Measurements from ENCODE around the gene P2RX1. TPM values are rescaled to one million over a fixed set of nuclear protein-coding genes. Genes with fewer than 3 reads are reported as not detected.
"Not testable (repeated sequence)": the region's sequence is repeated elsewhere in the genome, so short reads cannot be mapped to it uniquely, and the experiment has no call there.

The P2RX1 gene
- total and polyA plus RNA-seq, 8 donors = 17.7 to 41.8 (median 24.9) TPM

DNA sequence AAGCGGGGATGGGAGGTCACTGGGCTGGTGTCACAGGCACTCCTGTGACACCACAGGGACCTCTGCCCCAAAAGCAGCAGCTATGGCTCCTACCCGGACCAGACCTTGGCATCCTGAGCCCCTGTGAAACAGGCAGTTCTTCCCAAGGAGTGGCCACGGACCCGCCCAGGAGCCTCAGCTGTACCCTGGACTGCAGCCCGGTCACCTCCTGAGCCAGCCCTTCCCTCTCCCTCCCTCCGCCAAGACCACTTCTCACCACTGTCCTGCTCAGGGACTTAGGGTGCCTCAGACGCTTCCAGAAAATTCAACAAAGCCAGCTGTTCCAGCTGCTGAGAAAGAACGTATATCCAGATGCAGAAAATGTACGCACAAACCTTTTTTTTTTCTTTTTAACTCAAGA, 56.3 kb downstream of the P2RX1 start:
- no peaks in the 10 kb centered on the region for H3K4me1 ChIP-seq
- intact Hi-C loops (cut with DNase I) = loop anchor here in 1 of 3 donors (5.0 kb wide), 1 partner anchor 47 kb away; no protein-coding TSS in a partner anchor
- DNase-seq (no peak), ATAC-seq (no peak), FAIRE-seq (no peak)
- H3K36me3 ChIP-seq = no peaks in the 10 kb centered on the region
- no peaks in the 10 kb centered on the region for H3K9me3 ChIP-seq
- H3K4me3 ChIP-seq = no peak overlapping the region
- H3K27ac ChIP-seq = no peak overlapping the region
- 73 to 86% methylated on average over 8 to 9 of the region's 9 CpGs for WGBS, 2 donors
- TF ChIP-seq, protein P1, sequence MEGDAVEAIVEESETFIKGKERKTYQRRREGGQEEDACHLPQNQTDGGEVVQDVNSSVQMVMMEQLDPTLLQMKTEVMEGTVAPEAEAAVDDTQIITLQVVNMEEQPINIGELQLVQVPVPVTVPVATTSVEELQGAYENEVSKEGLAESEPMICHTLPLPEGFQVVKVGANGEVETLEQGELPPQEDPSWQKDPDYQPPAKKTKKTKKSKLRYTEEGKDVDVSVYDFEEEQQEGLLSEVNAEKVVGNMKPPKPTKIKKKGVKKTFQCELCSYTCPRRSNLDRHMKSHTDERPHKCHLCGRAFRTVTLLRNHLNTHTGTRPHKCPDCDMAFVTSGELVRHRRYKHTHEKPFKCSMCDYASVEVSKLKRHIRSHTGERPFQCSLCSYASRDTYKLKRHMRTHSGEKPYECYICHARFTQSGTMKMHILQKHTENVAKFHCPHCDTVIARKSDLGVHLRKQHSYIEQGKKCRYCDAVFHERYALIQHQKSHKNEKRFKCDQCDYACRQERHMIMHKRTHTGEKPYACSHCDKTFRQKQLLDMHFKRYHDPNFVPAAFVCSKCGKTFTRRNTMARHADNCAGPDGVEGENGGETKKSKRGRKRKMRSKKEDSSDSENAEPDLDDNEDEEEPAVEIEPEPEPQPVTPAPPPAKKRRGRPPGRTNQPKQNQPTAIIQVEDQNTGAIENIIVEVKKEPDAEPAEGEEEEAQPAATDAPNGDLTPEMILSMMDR (IDR thresholded peaks at IDR 0.05) = no peak
- H3K27me3 ChIP-seq = no peaks in the 10 kb centered on the region

DNA sequence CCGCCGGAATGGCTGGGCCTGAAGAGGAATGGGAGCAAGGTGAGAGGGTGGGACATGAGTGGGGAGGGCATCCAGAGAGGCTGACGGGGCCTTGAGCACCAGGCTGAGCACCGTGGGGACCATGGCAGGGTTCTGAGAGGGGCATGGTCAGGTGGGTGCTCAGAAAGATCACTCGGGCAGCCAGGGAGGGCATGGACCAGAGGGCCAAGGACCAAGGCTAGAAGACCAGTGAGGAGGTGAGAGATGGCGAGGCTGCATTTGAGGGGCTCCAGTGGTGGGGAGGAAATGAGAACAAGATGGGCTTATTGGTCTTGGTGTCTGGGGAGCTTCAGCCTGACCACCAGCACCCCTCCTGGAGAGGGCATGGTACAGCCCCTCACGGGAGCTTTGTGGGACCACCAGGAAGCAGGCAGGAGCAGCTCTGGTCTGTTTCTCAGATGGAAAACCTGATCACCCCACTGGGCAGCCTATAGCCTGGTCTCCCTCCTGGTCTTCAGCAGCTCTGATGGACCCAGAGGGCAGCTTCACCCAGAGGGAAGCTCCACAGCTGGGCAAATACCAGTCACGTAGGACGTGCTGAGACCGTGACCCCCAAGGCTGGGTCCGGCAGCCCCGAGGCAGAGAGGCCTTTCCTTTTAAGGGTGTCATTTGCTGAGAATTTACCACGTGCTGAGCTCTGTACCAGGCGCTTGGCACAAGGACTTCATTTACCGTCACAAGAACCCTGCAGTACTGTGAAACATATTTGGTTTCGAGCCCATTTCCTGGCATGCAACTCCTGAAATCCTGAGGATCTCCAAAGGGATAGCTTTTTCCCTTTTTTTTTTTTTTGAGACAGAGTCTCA, 58.8 kb downstream of the P2RX1 start:
- intact Hi-C loops (cut with DNase I) = no loop called here
- 56 to 61% methylated on average over 16 of the region's 16 CpGs for WGBS, 2 donors
- TF ChIP-seq, protein P1 (IDR thresholded peaks at IDR 0.05) = no peak

DNA sequence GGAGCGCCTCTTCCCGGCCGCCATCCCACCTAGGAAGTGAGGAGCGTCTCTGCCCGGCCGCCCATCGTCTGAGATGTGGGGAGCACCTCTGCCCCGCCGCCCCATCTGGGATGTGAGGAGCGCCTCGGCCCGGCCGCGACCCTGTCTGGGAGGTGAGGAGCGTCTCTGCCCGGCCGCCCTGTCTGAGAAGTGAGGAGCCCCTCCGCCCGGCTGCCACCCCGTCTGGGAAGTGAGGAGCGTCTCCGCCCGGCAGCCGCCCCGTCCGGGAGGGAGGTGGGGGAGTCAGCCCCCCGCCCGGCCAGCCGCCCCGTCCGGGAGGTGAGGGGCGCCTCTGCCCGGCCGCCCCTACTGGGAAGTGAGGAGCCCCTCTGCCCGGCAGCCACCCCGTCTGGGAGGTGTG, 62.1 kb downstream of the P2RX1 start:
- H3K27me3 ChIP-seq; H3K36me3 ChIP-seq; intact Hi-C loops (cut with DNase I); FAIRE-seq; H3K9me3 ChIP-seq; ATAC-seq; H3K4me3 ChIP-seq; H3K4me1 ChIP-seq; H3K27ac ChIP-seq: not testable (repeated sequence)
- 89 to 100% methylated on average over 8 to 32 of the region's 36 CpGs for WGBS, 2 donors
- DNase-seq = peak in 1 of 6 donors; percentile 19

More for the DNA sequence above, 58.8 kb downstream of the P2RX1 start:
- no peaks in the 10 kb centered on the region for H3K9me3 ChIP-seq
- peak; percentile 36 to 85 (median 76) for ATAC-seq
- no peak overlapping the region for H3K4me3 ChIP-seq
- FAIRE-seq = no peak
- H3K4me1 ChIP-seq = no peaks in the 10 kb centered on the region
- DNase-seq = peak in 3 of 6 donors; percentile 63 to 67 (median 64)
- no peak overlapping the region for H3K27ac ChIP-seq
- no peaks in the 10 kb centered on the region for H3K27me3 ChIP-seq
- no peaks in the 10 kb centered on the region for H3K36me3 ChIP-seq

DNA sequence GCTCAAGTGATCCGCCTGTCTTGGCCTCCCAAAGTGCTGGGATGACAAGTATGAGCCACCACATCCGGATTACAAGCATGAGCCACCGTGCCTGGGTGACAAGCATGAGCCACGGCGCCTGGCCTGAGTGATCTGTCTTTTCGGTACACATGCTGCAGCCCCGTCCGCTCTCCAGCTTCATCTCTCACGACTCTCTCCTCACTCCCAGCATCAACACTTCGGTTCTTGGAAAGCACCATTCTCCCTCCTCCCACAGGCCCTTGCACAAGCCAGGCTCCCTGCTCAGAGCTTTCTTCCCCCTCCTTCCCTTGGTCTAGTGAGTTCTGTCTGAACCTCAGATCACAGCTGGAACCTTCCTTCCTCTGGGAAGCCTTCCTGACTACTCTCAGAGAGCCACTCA, 63.7 kb downstream of the P2RX1 start:
- H3K9me3 ChIP-seq = no peaks in the 10 kb centered on the region
- DNase-seq (peak in 1 of 6 donors; percentile 29), ATAC-seq (no peak), FAIRE-seq (no peak)
- H3K36me3 ChIP-seq = no peaks in the 10 kb centered on the region
- no peak overlapping the region for H3K4me3 ChIP-seq
- intact Hi-C loops (cut with DNase I) = no loop called here
- TF ChIP-seq, protein P1 (IDR thresholded peaks at IDR 0.05) = no peak
- no peaks in the 10 kb centered on the region for H3K4me1 ChIP-seq
- H3K27ac ChIP-seq = no peak overlapping the region
- H3K27me3 ChIP-seq = no peaks in the 10 kb centered on the region
- WGBS, 2 donors = 80 to 85% methylated on average over 10 of the region's 10 CpGs

DNA sequence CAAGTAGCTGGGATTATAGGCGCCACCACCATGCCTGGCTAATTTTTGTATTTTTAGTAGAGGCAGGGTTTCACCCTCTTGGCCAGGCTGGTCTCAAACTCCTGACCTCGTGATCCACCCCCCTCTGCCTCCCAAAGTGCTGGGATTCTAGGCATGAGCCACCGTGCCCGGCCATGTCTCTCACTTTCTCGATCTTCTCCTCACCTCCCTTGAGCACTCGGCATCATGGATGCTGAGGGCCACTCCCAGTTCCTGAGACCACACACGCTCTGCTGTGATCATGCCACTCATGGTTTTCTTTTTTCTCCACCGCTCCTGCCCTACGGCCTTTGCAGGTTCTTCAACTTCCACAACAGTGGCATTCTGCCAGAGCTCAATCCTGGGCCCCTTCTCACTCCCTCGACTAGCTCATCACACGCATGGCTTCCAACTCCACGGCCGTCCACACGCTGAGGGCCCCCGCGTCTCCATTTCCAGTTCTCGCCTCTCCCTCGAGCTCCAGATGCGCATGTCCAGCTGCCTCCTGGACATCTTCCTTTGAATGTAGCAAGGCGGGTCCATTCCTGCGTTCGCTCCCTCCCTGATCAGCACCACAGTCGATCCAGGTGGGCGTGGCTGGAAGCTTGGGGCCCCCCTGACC, 64.7 kb downstream of the P2RX1 start:
- intact Hi-C loops (cut with DNase I) = no loop called here
- no peak overlapping the region for H3K4me3 ChIP-seq
- H3K36me3 ChIP-seq = no peaks in the 10 kb centered on the region
- TF ChIP-seq, protein P1 (IDR thresholded peaks at IDR 0.05) = no peak
- ATAC-seq (no peak), DNase-seq (no peak), FAIRE-seq (no peak)
- H3K27ac ChIP-seq = no peak overlapping the region
- no peaks in the 10 kb centered on the region for H3K27me3 ChIP-seq
- 80 to 82% methylated on average over 24 of the region's 24 CpGs for WGBS, 2 donors
- H3K9me3 ChIP-seq = no peaks in the 10 kb centered on the region
- no peaks in the 10 kb centered on the region for H3K4me1 ChIP-seq
